Gastrocnemius medialis (tissue), 4 donors: ENCODE results near the gene CHST9.

Experiments used
- CTCF ChIP-seq, 5 experiments: fragments of 450-650 bp in 3 of 5; fragments of 200-600 bp in 2 of 5; sonication (generic) in 2 of 5; IDR thresholded peaks in 4 of 5; conservative IDR thresholded peaks in 1 of 5; 1 replicate in 4 of 5; 2 replicates in 1 of 5; pipeline ENCODE4 v1.5.1; 2016 to 2019; ENCODE audit warnings: antibody characterized with exemption in 5 of 5, mild to moderate bottlenecking in 3 of 5, moderate library complexity in 3 of 5
- POLR2A ChIP-seq, 2 donors: fragments of 450-650 bp; IDR thresholded peaks; one replicate each; pipeline ENCODE4 v1.6.1; 2017; ENCODE audit warnings: antibody characterized with exemption in 2 of 2, mild to moderate bottlenecking in 2 of 2, moderate library complexity in 2 of 2

GRCh38 chr18:27211569-27211968 is 26.5 kb upstream of the CHST9 start:
- TF ChIP-seq CTCF (IDR thresholded peaks at IDR 0.05 in 4 of 5, conservative IDR thresholded peaks at IDR 0.05 in 1 of 5) (no peak), POLR2A (IDR thresholded peaks at IDR 0.05) (no peak)
